OCI-LY3 (cell line): ENCODE data around the gene DMRTA2.
"Not testable (repeated sequence)": the region's sequence is repeated elsewhere in the genome, so short reads cannot be mapped to it uniquely, and the experiment has no call there.

Experiments
- H2AFZ ChIP-seq: fragments of 200-600, 300-600 bp; shearing (Covaris generic); 2 replicates; pipeline ENCODE4 v1.6.0; 2014; ENCODE audit warnings: antibody characterized with exemption, low read depth, low read length
- H3K27ac ChIP-seq: fragments of 200-600, 300-600 bp; sonication (generic); 2 replicates; pipeline ENCODE4 v1.5.1; 2014; ENCODE audit warnings: mild to moderate bottlenecking, low read length, moderate library complexity, mixed read lengths
- H3K27me3 ChIP-seq: fragments of 200-600, 300-600 bp; sonication (generic); 2 replicates; pipeline ENCODE4 v1.6.1; 2014; ENCODE audit warnings: low read depth, low read length, mixed read lengths
- H3K36me3 ChIP-seq: fragments of 200-600, 300-600 bp; sonication (generic); replicated peaks from 2 replicates; pipeline ENCODE3; 2014; ENCODE audit warnings: low read depth, low read length, mixed read lengths
- H3K4me1 ChIP-seq: fragments of 300-600, 200-600 bp; sonication (generic); 2 replicates; pipeline ENCODE4 v1.6.1; 2014; ENCODE audit warnings: low read length, mixed read lengths
- H3K4me2 ChIP-seq: fragments of 200-600, 300-600 bp; sonication (generic); 2 replicates; pipeline ENCODE4 v1.6.1; 2014; ENCODE audit warnings: low read length, mixed read lengths
- H3K4me3 ChIP-seq: fragments of 300-600, 200-600 bp; sonication (generic); 2 replicates; pipeline ENCODE4 v1.5.1; 2014; ENCODE audit warnings: antibody characterized with exemption, mild to moderate bottlenecking, low read length, moderate library complexity
- H3K79me2 ChIP-seq: fragments of 300-600, 200-600 bp; shearing (Covaris generic); 2 replicates; pipeline ENCODE4 v1.6.1; 2014; ENCODE audit warnings: mild to moderate bottlenecking, low read length, mixed read lengths
- H3K9ac ChIP-seq: fragments of 300-600, 200-600 bp; shearing (Covaris generic); 2 replicates; pipeline ENCODE4 v1.6.0; 2014; ENCODE audit warnings: mild to moderate bottlenecking, low read length, moderate library complexity
- H3K9me3 ChIP-seq: fragments of 200-600, 300-600 bp; shearing (Covaris generic); 2 replicates; pipeline ENCODE4 v1.6.1; 2014; ENCODE audit warnings: low read length, mixed read lengths; ENCODE audit not compliant: insufficient read depth
- H4K20me1 ChIP-seq: fragments of 200-600, 300-600 bp; sonication (generic); 2 replicates; pipeline ENCODE4 v1.6.1; 2016; ENCODE audit warnings: low read length, mixed read lengths; ENCODE audit not compliant: insufficient read depth
- CTCF ChIP-seq: fragments of 200-600, 300-600 bp; sonication (generic); IDR thresholded peaks from 2 replicates; pipeline ENCODE4 v1.5.1; 2014; ENCODE audit warnings: antibody characterized with exemption, low read length, low read depth
- EZH2phosphoT487 ChIP-seq: fragments of 200-600 bp; shearing (Covaris generic); IDR thresholded peaks from 2 replicates; pipeline ENCODE4 v1.6.1; 2018; ENCODE audit warnings: antibody characterized with exemption, mixed run types, low read depth

Gene DMRTA2

DNA sequence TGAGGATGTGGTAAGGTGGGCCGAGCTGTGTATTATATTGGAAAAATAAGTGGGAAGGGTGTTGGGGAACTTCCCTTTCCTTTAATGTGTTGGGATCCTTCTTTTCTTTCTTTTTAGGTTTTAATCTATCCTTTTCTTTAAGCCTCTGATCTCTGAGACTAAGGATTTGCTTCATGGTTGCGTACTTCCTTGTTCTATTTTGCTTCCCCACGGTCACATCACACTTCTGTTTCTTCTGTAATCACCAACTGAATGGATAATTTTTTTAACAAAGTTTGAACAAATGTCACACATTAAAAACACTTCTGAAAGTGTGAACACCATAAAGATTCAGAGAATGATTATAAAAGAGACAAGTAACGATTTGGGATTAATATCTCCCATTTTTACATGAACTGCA lies 17.4 kb downstream of the DMRTA2 start:
- no peaks in the 10 kb centered on the region for H3K36me3 ChIP-seq
- TF ChIP-seq CTCF: no peak
- TF ChIP-seq EZH2phosphoT487: no peak
- H3K4me3 ChIP-seq: no peak overlapping the region
- H3K27ac ChIP-seq: no peak overlapping the region
- no peaks in the 10 kb centered on the region for H4K20me1 ChIP-seq
- H3K27me3 ChIP-seq: no peaks in the 10 kb centered on the region
- no peak overlapping the region for H3K4me2 ChIP-seq
- H3K9ac ChIP-seq: no peak overlapping the region
- H3K9me3 ChIP-seq: no peaks in the 10 kb centered on the region
- H3K79me2 ChIP-seq: no peaks in the 10 kb centered on the region
- no peak overlapping the region for H2AFZ ChIP-seq
- H3K4me1 ChIP-seq: no peaks in the 10 kb centered on the region

GRCh38 chr1:50393522-50394120 lies 29.6 kb downstream of the DMRTA2 start:
- Histone ChIP-seq H3K27ac (no peak overlapping the region), H4K20me1 (no peaks in the 10 kb centered on the region), H3K27me3 (no peaks in the 10 kb centered on the region), H3K9ac (no peak overlapping the region), H3K4me1 (no peaks in the 10 kb centered on the region), H3K36me3 (no peaks in the 10 kb centered on the region), H3K4me3 (no peak overlapping the region), H2AFZ (no peak overlapping the region), H3K9me3 (no peaks in the 10 kb centered on the region), H3K79me2 (no peaks in the 10 kb centered on the region), H3K4me2 (no peak overlapping the region)
- TF ChIP-seq CTCF: no peak
- TF ChIP-seq EZH2phosphoT487: no peak

GRCh38 chr1:50381551-50381950 lies 41.7 kb downstream of the DMRTA2 start:
- H2AFZ ChIP-seq, H3K79me2 ChIP-seq, H3K9me3 ChIP-seq, H3K27me3 ChIP-seq, H3K36me3 ChIP-seq, H3K27ac ChIP-seq, H3K4me2 ChIP-seq, H3K4me1 ChIP-seq, H3K9ac ChIP-seq, H4K20me1 ChIP-seq, H3K4me3 ChIP-seq: not testable (repeated sequence)

DNA sequence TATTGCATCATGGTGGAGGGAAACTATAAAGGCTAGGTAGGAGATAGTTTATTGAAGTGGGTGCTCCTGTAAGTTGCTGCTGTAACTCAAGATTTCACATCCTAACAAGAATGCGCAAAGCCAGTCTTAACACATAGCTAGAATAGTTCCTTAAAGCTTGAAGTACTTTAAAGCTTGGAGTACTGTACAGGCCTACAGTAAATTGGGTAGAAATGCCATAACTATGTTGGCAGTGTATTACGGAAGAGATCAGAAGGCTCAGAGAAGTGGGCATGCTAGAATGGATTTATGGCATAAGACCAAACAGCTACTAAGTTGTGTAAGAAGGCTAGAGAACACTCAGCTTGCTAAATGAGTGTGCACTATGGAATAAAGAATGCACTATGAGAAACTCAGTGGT lies 44.5 kb downstream of the DMRTA2 start:
- H3K9me3 ChIP-seq: no peaks in the 10 kb centered on the region
- H4K20me1 ChIP-seq: no peaks in the 10 kb centered on the region
- no peaks in the 10 kb centered on the region for H3K27me3 ChIP-seq
- no peak overlapping the region for H3K9ac ChIP-seq
- no peaks in the 10 kb centered on the region for H3K36me3 ChIP-seq
- no peak overlapping the region for H3K27ac ChIP-seq
- TF ChIP-seq EZH2phosphoT487: no peak
- TF ChIP-seq CTCF: no peak
- no peaks in the 10 kb centered on the region for H3K79me2 ChIP-seq
- no peak overlapping the region for H2AFZ ChIP-seq
- no peak overlapping the region for H3K4me3 ChIP-seq
- no peak overlapping the region for H3K4me2 ChIP-seq
- peaks cover 10% of the 10 kb centered on the region for H3K4me1 ChIP-seq

DNA sequence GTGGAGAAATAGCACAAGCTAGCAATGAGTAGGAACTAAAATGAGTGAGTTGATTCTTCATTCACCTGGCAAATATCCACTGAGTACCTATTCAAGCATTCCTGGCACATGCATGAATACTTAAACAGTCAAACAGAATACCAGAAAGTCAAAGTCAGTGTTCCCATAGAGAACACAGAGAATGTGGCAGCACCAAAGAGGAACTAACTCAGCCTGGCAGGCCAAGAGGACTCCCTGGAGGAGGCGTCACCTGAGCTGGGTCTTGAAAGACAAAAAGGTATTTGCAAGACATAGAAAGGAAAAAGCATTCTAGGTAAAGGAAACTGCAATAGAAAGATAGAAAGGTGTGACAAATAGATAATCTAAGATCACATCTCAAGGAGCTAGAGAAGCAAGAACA lies 49.7 kb downstream of the DMRTA2 start:
- H3K27ac ChIP-seq: no peak overlapping the region
- no peak for TF ChIP-seq CTCF
- no peak for TF ChIP-seq EZH2phosphoT487
- H3K79me2 ChIP-seq: no peaks in the 10 kb centered on the region
- no peak overlapping the region for H2AFZ ChIP-seq
- H3K4me2 ChIP-seq: no peak overlapping the region
- peaks cover 5% of the 10 kb centered on the region for H3K4me1 ChIP-seq
- H3K9ac ChIP-seq: no peak overlapping the region
- no peaks in the 10 kb centered on the region for H3K9me3 ChIP-seq
- no peaks in the 10 kb centered on the region for H4K20me1 ChIP-seq
- H3K4me3 ChIP-seq: no peak overlapping the region
- no peaks in the 10 kb centered on the region for H3K27me3 ChIP-seq
- H3K36me3 ChIP-seq: no peaks in the 10 kb centered on the region
